ENCODE results near the gene ZNF546.

Gene ZNF546

DNA sequence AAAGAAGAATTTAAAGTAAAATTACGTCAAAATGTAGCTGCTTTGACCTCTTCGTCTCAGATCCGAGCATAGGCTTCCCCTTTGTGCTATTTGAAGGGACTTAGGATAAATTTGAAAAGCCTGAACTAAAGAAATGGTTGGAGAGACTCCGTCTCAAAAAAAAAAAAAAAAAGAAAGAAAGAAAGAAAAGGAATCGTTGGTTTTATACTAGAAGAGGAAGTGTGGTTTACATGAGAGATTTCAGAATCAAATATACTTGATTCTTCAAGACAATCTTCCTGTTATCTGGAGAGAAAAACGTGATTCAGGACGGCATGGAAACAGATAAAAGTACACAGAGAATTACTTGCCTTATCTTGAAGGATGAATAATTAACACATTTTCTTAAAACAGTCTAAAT is 59.6 kb downstream of the ZNF546 start:
- no peak for DNase-seq

- no peak for DNase-seq
Measured at GRCh38 chr19:40057166-40057565, 60.3 kb downstream of the ZNF546 start.

DNA sequence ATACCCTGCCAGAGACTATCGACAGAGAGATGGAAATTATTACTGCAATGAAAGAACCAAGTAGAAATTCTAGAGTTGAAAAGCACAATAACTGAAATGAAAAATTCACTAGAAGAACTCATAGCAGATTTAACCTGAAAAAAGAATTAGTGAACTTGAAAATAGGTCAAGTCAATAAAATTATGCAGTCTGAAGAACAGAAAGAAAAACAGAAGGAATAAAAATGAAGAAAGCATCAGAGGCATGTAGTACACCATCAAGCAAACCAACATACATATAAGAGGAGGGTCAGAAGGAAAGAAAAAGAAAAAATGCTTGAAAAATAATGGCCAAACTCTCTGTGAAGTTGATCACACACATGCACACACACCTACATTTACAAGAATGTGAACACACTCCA is 62.8 kb downstream of the ZNF546 start:
- DNase-seq, result no peak

DNA sequence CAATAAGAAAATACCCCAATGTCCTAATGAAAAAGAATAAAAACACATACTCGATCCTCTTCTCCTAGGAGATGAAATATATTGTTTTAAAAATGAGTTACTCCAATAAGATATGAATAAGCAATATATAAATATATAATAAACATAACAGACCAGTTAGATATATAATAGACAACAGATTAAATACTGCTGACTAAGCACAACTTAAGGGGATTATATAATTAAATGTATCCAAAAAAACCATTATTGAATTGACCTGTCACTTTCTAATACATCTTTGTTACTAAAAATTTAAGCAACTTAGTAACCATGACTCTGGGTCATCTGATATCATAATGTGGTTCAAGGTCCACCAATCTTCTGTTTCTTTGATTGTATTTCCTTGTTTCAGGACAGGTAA is 73.2 kb downstream of the ZNF546 start:
- no peak for DNase-seq

Data from CD4-positive, alpha-beta T cell treated with Interleukin-17A for 4 hours (primary cell).